ENCODE data around the gene BLACAT1.

Gene BLACAT1

GRCh38 chr1:205453466-205453865 lies 2.4 kb downstream of the BLACAT1 start:
- no peak for DNase-seq

- no peak for DNase-seq
These were observed 2.9 kb downstream of the BLACAT1 start for GRCh38 chr1:205452933-205453332.

GRCh38 chr1:205452364-205452763 lies 3.5 kb downstream of the BLACAT1 start:
- no peak for DNase-seq

GRCh38 chr1:205451759-205452164 lies 4.1 kb downstream of the BLACAT1 start:
- DNase-seq, result no peak

- no peak for DNase-seq
These were observed 4.6 kb downstream of the BLACAT1 start for GRCh38 chr1:205451202-205451601.

GRCh38 chr1:205450448-205450847 lies 5.4 kb downstream of the BLACAT1 start:
- no peak for DNase-seq

GRCh38 chr1:205449750-205450443 lies 5.9 kb downstream of the BLACAT1 start:
- no peak for DNase-seq

- no peak for DNase-seq
These were observed 6.5 kb downstream of the BLACAT1 start for GRCh38 chr1:205449254-205449749.

- no peak for DNase-seq
These were observed 7.1 kb downstream of the BLACAT1 start for GRCh38 chr1:205448540-205449253.

- DNase-seq, result no peak
These were observed 8.1 kb downstream of the BLACAT1 start for GRCh38 chr1:205447457-205448341.

- no peak for DNase-seq
These were observed 9.0 kb downstream of the BLACAT1 start for GRCh38 chr1:205446828-205447227.

GRCh38 chr1:205445646-205445935 lies 10.3 kb downstream of the BLACAT1 start:
- no peak for DNase-seq

- DNase-seq, result no peak
These were observed 10.8 kb downstream of the BLACAT1 start for GRCh38 chr1:205444931-205445645.

GRCh38 chr1:205444300-205444930 lies 11.4 kb downstream of the BLACAT1 start:
- DNase-seq, result no peak

- DNase-seq, result no peak
These were observed 12.1 kb downstream of the BLACAT1 start for GRCh38 chr1:205443585-205444299.

GRCh38 chr1:205442051-205442725 lies 13.7 kb downstream of the BLACAT1 start:
- no peak for DNase-seq

GRCh38 chr1:205441716-205442050 lies 14.2 kb downstream of the BLACAT1 start:
- DNase-seq, result no peak

- DNase-seq, result no peak
These were observed 14.6 kb downstream of the BLACAT1 start for GRCh38 chr1:205441318-205441633.

GRCh38 chr1:205440476-205441317 lies 15.1 kb downstream of the BLACAT1 start:
- DNase-seq, result peak; percentile 38 to 47

GRCh38 chr1:205440121-205440475 lies 15.7 kb downstream of the BLACAT1 start:
- DNase-seq, result no peak
